HG03571 (cell line): Measurements from ENCODE around the gene GCSAML.

Experiments used
- ATAC-seq: cut with Tn5 transposase; IDR thresholded peaks from one replicate; pipeline ENCODE4 v1.9.1; 2021; ENCODE audit not compliant: unreplicated experiment

GCSAML gene

GRCh38 chr1:247574236-247574635 is 25.3 kb downstream of the GCSAML start:
- ATAC-seq = no peak

GRCh38 chr1:247574664-247575063 is 25.7 kb downstream of the GCSAML start:
- ATAC-seq = no peak

GRCh38 chr1:247576514-247576913 is 27.6 kb downstream of the GCSAML start:
- no peak for ATAC-seq

GRCh38 chr1:247578946-247579460 is 30.1 kb downstream of the GCSAML start:
- no peak for ATAC-seq

GRCh38 chr1:247588060-247588459 is 39.1 kb downstream of the GCSAML start, which contains the start of gene OR2G2:
Gene OR2G2 (plus strand): TSS chr1:247588360. CDS start chr1:247588360, 0 bp downstream.
- ATAC-seq = no peak

GRCh38 chr1:247605286-247605685 is 56.4 kb downstream of the GCSAML start, which contains the start of gene OR2G3:
Gene OR2G3 (plus strand): TSS chr1:247605586. CDS start chr1:247605586, 0 bp downstream.
- ATAC-seq = no peak

- no peak for ATAC-seq
These were observed 64.5 kb downstream of the GCSAML start for GRCh38 chr1:247613405-247613804.

GRCh38 chr1:247614625-247615024 is 65.7 kb downstream of the GCSAML start:
- ATAC-seq = no peak
